ENCODE measurements around the gene MYO7A. TPM values are rescaled to one million over a fixed set of nuclear protein-coding genes. Genes with fewer than 3 reads are reported as not detected.

Gene MYO7A
- total RNA-seq, 4 donors from 2014 or later: 3.8 to 8.7 (median 5.7) TPM

- intact Hi-C loops (cut with DNase I): no loop called here
These were observed 2.9 kb downstream of the MYO7A start for GRCh38 chr11:77130763-77131513.

GRCh38 chr11:77131560-77131959 lies 3.5 kb downstream of the MYO7A start:
- Histone ChIP-seq H3K9me3 (no peaks in the 10 kb centered on the region), H3K4me3 (replicated peaks in 1 of 3) (no peak overlapping the region), H3K4me1 (peaks cover 11 to 16% of the 10 kb centered on the region in 2 donors), H3K27ac (no peak overlapping the region), H3K36me3 (no peaks in the 10 kb centered on the region), H3K27me3 (no peaks in the 10 kb centered on the region)
- TF ChIP-seq POLR2A (IDR thresholded peaks at IDR 0.05): no peak
- no peak for TF ChIP-seq CTCF (IDR thresholded peaks at IDR 0.05)
- WGBS, 2 donors: 69 to 75% methylated on average over 5 to 6 of the region's 6 CpGs
- no peak for DNase-seq
- intact Hi-C loops (cut with DNase I): no loop called here

More at GRCh38 chr11:77130763-77131513, 2.9 kb downstream of the MYO7A start:
- no peak overlapping the region for H3K4me3 ChIP-seq (replicated peaks in 1 of 3)
- peaks cover 11 to 16% of the 10 kb centered on the region in 2 donors for H3K4me1 ChIP-seq
- 68 to 75% methylated on average over 7 to 8 of the region's 9 CpGs for whole genome bisulfite sequencing, 2 donors
- peak; percentile 56 to 70 for DNase-seq
- no peaks in the 10 kb centered on the region for H3K36me3 ChIP-seq
- no peaks in the 10 kb centered on the region for H3K27me3 ChIP-seq
- no peak for TF ChIP-seq CTCF (IDR thresholded peaks at IDR 0.05)
- no peak for TF ChIP-seq POLR2A (IDR thresholded peaks at IDR 0.05)
- H3K9me3 ChIP-seq: no peaks in the 10 kb centered on the region
- no peak overlapping the region for H3K27ac ChIP-seq

- Histone ChIP-seq H3K4me3 (replicated peaks in 1 of 3) (no peak overlapping the region), H3K27me3 (peaks cover 3% of the 10 kb centered on the region), H3K4me1 (peaks cover 0 to 3% of the 10 kb centered on the region in 2 donors), H3K36me3 (no peaks in the 10 kb centered on the region), H3K27ac (no peak overlapping the region), H3K9me3 (no peaks in the 10 kb centered on the region)
- no peak for DNase-seq
- WGBS, 2 donors: 33 to 61% methylated on average over 1 to 2 of the region's 2 CpGs
- no peak for TF ChIP-seq POLR2A (IDR thresholded peaks at IDR 0.05)
- TF ChIP-seq CTCF (IDR thresholded peaks at IDR 0.05): no peak
- intact Hi-C loops (cut with DNase I): no loop called here
These were observed 7.0 kb downstream of the MYO7A start for GRCh38 chr11:77135069-77135468.

- Histone ChIP-seq H3K27ac (no peak overlapping the region), H3K9me3 (no peaks in the 10 kb centered on the region), H3K4me1 (peaks cover 0 to 2% of the 10 kb centered on the region in 2 donors), H3K36me3 (no peaks in the 10 kb centered on the region), H3K27me3 (peaks cover 3% of the 10 kb centered on the region), H3K4me3 (replicated peaks in 1 of 3) (no peak overlapping the region)
- TF ChIP-seq CTCF (IDR thresholded peaks at IDR 0.05) (no peak), POLR2A (IDR thresholded peaks at IDR 0.05) (no peak)
- no peak for DNase-seq
- WGBS, 2 donors: 78 to 80% methylated on average over 8 of the region's 8 CpGs
- intact Hi-C loops (cut with DNase I): no loop called here
These were observed 8.0 kb downstream of the MYO7A start for GRCh38 chr11:77136074-77136473.

GRCh38 chr11:77136784-77137420 lies 8.9 kb downstream of the MYO7A start:
- H3K4me3 ChIP-seq (replicated peaks in 1 of 3): no peak overlapping the region
- 73 to 80% methylated on average over 12 of the region's 12 CpGs for WGBS, 2 donors
- no peak overlapping the region for H3K27ac ChIP-seq
- H3K9me3 ChIP-seq: no peaks in the 10 kb centered on the region
- TF ChIP-seq POLR2A (IDR thresholded peaks at IDR 0.05) (no peak), CTCF (IDR thresholded peaks at IDR 0.05) (no peak)
- intact Hi-C loops (cut with DNase I): no loop called here
- no peaks in the 10 kb centered on the region for H3K4me1 ChIP-seq
- DNase-seq: no peak
- no peaks in the 10 kb centered on the region for H3K36me3 ChIP-seq
- peaks cover 3% of the 10 kb centered on the region for H3K27me3 ChIP-seq

All from thyroid gland (tissue), 4 donors.